Activated B cell treated with CpG ODN at 0.5 μM for 24 hours (primary cell): Measurements from ENCODE around the gene MPLKIP. TPM values are rescaled to one million over a fixed set of nuclear protein-coding genes. Genes with fewer than 3 reads are reported as not detected.
A peak's percentile ranks its signal among the peaks of the same experiment; 100 is the strongest.
"Not testable (repeated sequence)": the region's sequence is repeated elsewhere in the genome, so short reads cannot be mapped to it uniquely, and the experiment has no call there.

Experiments
- ATAC-seq: fragments of 200-7000 bp; cut with Tn5 transposase; one replicate; pipeline ENCODE4 v1.10.0; 2021; ENCODE audit warnings: low read depth, mild to moderate bottlenecking, moderate library complexity
- CTCF ChIA-PET: fragments of 350-600 bp; sonication (Branson Sonifier 250); formaldehyde crosslinking; loops from one replicate; lab custom pipeline; 2021; ENCODE audit warnings: antibody characterized with exemption; lab: Charles Lee
- POLR2A ChIA-PET: fragments of 350-600 bp; sonication (Branson Sonifier 250); formaldehyde crosslinking; loops from one replicate; lab custom pipeline; 2021; ENCODE audit warnings: antibody characterized with exemption; lab: Charles Lee
- DNase-seq: peaks from one replicate; pipeline ENCODE4 v3.0.0; 2022
- H3K27ac Mint-ChIP-seq: one replicate; pipeline ENCODE4 v1.8.0; 2020; ENCODE audit warnings: mixed read lengths
- H3K27me3 Mint-ChIP-seq: one replicate; pipeline ENCODE4 v1.8.0; 2021; ENCODE audit warnings: mixed read lengths
- H3K36me3 Mint-ChIP-seq: one replicate; pipeline ENCODE4 v1.8.0; 2021; ENCODE audit warnings: low read depth, mixed read lengths
- H3K4me1 Mint-ChIP-seq: one replicate; pipeline ENCODE4 v1.8.0; 2021; ENCODE audit warnings: mixed read lengths
- H3K4me3 Mint-ChIP-seq: one replicate; pipeline ENCODE4 v1.8.0; 2020; ENCODE audit warnings: mild to moderate bottlenecking, mixed read lengths
- H3K9me3 Mint-ChIP-seq: one replicate; pipeline ENCODE4 v1.8.0; 2020; ENCODE audit warnings: mixed read lengths
- intact Hi-C: fragments of 100-400 bp; cut with micrococcal nuclease; formaldehyde crosslinking; loops from one replicate; pipeline ENCODE4 v1.15.1; 2024
- total RNA-seq: library from RNA; stranded (reverse); gene quantifications from 2 replicates; pipeline ENCODE4 v1.2.3, GENCODE V29; 2022
- TF ChIP-seq, protein P1 (sequence below): fragments of 200-600 bp; IDR thresholded peaks from one replicate; pipeline ENCODE4 v1.8.0; 2022; ENCODE audit warnings: antibody characterized with exemption, mild to moderate bottlenecking

The MPLKIP gene
- 29.9 and 35.1 TPM in 2 replicates for total RNA-seq

DNA sequence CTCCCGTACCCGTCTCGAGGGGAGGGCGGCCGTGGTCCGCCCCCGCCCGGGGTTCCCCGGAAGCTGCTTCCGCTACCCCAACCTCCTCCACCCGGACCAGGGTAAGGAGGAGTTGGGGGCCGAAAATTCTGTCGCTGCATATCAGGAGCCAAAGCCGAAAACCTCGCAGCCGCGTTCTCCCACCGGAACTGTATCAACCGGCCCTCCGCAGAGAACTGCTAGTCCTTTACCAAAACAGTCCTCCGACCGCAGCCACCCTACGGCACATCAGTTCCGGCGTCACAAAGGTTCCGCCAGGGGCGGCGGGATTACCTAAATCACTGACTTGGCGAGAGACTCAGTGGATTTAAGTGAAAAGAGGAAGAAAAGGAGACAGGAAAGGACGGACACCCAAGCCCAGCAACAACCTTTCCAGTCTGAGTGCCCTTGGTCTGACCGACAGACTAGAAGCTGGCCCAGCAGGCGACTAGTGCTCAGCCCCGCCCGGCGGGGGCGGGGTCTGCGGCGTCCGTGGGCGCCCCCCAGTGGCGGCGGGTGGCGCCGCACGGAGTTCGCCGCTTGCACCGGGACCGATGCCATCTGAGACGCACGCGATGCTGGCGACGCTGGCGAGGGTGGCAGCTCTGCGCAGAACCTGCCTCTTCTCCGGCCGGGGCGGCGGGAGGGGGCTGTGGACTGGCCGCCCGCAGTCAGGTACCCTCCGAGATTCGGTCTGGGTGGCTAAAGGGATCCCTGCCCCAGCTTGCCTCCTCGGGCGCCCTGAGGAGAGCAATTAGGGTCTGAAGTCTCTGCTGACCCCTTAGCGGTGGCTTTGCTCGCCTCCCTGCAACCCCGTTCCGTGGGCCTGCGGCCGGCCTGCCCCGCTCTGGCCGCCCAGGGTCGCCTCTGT, at the start of gene MPLKIP, which contains the start of gene SUGCT:
Gene MPLKIP (minus strand): TSS at position 195 of the 889 bp plus-strand sequence. CDS start 55 bp downstream, at position 140.
Gene SUGCT (plus strand): TSS at position 578 of the 889 bp plus-strand sequence.
- no peaks in the 10 kb centered on the region for H3K27me3 Mint-ChIP-seq
- H3K4me3 Mint-ChIP-seq, result peak within 1 kb of the TSS; percentile 97
- H3K27ac Mint-ChIP-seq, result peak within 1 kb of the TSS; percentile 97
- intact Hi-C loops, result loop anchor here (1.0 to 10.0 kb wide), 9 partner anchors 185 to 1960 kb away; partner anchors contain the start of genes INHBA, RALA, STARD3NL and VPS41
- DNase-seq, result peak; percentile 91
- TF ChIP-seq, protein P1, sequence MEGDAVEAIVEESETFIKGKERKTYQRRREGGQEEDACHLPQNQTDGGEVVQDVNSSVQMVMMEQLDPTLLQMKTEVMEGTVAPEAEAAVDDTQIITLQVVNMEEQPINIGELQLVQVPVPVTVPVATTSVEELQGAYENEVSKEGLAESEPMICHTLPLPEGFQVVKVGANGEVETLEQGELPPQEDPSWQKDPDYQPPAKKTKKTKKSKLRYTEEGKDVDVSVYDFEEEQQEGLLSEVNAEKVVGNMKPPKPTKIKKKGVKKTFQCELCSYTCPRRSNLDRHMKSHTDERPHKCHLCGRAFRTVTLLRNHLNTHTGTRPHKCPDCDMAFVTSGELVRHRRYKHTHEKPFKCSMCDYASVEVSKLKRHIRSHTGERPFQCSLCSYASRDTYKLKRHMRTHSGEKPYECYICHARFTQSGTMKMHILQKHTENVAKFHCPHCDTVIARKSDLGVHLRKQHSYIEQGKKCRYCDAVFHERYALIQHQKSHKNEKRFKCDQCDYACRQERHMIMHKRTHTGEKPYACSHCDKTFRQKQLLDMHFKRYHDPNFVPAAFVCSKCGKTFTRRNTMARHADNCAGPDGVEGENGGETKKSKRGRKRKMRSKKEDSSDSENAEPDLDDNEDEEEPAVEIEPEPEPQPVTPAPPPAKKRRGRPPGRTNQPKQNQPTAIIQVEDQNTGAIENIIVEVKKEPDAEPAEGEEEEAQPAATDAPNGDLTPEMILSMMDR, result no peak
- peaks cover 9% of the 10 kb centered on the region for H3K36me3 Mint-ChIP-seq
- H3K4me1 Mint-ChIP-seq, result peaks cover 35% of the 10 kb centered on the region
- H3K9me3 Mint-ChIP-seq, result peaks cover 5% of the 10 kb centered on the region
- ATAC-seq, result peak; percentile 90
- POLR2A ChIA-PET, result interaction anchor here (0.6 to 2.9 kb wide), 8 partner anchors 66 to 510 kb away, joined by 3 to 26 read pairs (median 4); partner anchors contain the start of gene CDK13
- CTCF ChIA-PET, result interaction anchor here (0.5 to 1.7 kb wide), 11 partner anchors 10 to 1570 kb away, joined by 3 to 6 read pairs (median 3); partner anchors contain the start of gene CDK13

DNA sequence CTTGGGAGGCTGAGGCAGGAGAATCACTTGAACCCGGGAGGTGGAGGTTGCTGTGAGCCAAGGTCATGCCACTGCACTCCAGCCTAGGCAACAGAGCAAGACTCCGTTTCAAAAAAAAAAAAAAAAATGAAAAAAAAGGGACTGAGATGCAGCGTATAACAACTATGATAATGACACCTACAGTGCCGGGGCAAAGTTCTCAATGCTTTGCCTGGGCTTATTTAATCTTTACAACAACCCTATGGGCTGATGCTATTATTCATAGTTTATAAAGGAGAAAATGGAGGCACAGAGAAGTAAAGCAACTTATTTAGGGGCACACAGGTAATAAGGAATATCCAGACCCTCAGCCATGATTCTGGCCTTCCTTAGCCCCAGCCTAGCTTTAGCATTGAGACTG, 48.0 kb upstream of the MPLKIP start:
- no peaks in the 10 kb centered on the region for H3K4me1 Mint-ChIP-seq
- H3K27ac Mint-ChIP-seq, result no peak overlapping the region
- H3K36me3 Mint-ChIP-seq, result no peaks in the 10 kb centered on the region
- POLR2A ChIA-PET, result no interaction called here
- ATAC-seq, result no peak
- CTCF ChIA-PET, result no interaction called here
- intact Hi-C loops, result no loop called here
- no peaks in the 10 kb centered on the region for H3K27me3 Mint-ChIP-seq
- no peaks in the 10 kb centered on the region for H3K9me3 Mint-ChIP-seq
- TF ChIP-seq, protein P1, result no peak
- DNase-seq, result no peak
- no peak overlapping the region for H3K4me3 Mint-ChIP-seq

DNA sequence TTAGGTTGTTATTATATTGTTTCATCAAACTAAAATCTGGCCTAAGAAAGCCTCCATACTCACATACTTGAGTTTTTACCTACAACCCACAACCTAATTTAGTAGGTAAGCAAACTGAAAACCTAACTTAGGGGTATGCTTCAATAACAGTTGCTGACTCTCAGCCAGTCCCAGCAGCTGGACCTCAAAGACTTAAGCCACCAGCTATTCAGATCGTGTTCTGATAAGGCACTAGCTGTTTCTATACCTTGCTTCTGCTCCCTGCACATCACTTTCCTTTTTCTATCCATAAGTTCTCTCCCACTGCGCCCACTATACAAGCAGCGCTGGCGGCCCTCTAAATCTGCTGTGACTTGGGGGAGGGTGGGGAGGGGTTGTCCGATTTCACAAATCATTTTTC, 42.6 kb upstream of the MPLKIP start:
- ChIA-PET CTCF (no interaction called here), POLR2A (no interaction called here)
- ATAC-seq (no peak), DNase-seq (no peak)
- Mint-ChIP-seq H3K27me3 (no peaks in the 10 kb centered on the region), H3K36me3 (no peaks in the 10 kb centered on the region), H3K9me3 (no peaks in the 10 kb centered on the region), H3K4me3 (no peak overlapping the region), H3K27ac (no peak overlapping the region), H3K4me1 (no peaks in the 10 kb centered on the region)
- intact Hi-C loops, result no loop called here
- TF ChIP-seq, protein P1, result no peak

DNA sequence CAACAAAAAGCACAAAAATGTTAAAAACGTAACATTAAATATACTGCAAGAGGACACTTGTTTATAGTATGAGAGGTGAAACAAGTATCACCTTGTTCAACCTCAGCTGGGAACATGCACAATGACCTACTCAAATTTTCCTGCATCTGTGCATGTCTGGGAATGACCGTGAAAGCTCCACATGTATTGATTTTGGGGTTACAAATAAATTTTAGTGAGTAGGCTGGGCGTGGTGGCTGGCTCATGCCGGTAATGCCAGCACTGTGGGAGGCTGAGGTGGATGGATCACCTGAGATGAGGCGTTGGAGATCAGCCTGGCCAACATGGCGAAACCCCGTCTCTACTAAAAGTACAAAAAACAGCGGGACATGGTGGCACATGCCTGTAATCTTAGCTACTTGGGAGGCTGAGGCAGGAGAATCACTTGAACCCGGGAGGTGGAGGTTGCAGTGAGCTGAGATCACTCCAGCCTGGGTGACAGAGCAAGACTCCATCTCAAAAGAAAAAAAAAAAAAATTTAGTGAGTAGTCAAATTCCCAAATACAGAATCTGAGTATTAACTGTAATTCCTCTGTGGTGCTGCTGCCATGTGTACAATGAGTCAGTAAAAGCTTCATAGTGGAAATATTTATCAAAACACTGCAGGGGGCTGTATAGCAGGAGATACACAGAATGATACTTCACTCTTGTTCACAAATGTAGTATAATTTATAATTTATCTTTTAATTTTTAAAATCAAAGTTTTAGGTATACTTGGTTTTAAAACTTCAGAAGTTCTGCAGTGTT, 41.5 kb upstream of the MPLKIP start:
- no peak overlapping the region for H3K4me3 Mint-ChIP-seq
- H3K27ac Mint-ChIP-seq, result no peak overlapping the region
- H3K4me1 Mint-ChIP-seq, result no peaks in the 10 kb centered on the region
- CTCF ChIA-PET, result no interaction called here
- DNase-seq, result no peak
- POLR2A ChIA-PET, result no interaction called here
- TF ChIP-seq, protein P1, result no peak
- H3K36me3 Mint-ChIP-seq, result no peaks in the 10 kb centered on the region
- no peaks in the 10 kb centered on the region for H3K9me3 Mint-ChIP-seq
- no peak for ATAC-seq
- no peaks in the 10 kb centered on the region for H3K27me3 Mint-ChIP-seq
- intact Hi-C loops, result no loop called here

DNA sequence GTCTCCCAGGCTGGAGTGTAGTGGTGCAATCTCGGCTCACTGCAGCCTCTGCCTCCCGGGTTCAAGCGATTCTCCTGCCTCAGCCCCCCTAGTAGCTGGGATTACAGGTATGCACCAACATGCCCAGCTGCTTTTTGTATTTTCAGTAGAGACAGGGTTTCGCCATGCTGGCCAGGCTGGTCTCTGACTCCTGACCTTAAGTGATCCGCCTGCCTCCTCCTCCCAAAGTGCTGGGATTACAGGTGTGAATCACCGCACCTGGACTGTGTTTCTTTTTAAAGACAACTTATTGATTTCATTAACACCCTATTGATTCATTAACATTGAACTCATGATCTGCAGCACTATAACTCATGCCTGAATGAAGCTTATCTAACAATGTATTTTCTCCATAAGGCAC, 40.8 kb upstream of the MPLKIP start:
- POLR2A ChIA-PET, intact Hi-C loops, H3K27me3 Mint-ChIP-seq, ATAC-seq, H3K9me3 Mint-ChIP-seq, H3K36me3 Mint-ChIP-seq, H3K4me3 Mint-ChIP-seq, DNase-seq, CTCF ChIA-PET, H3K27ac Mint-ChIP-seq, H3K4me1 Mint-ChIP-seq: not testable (repeated sequence)

DNA sequence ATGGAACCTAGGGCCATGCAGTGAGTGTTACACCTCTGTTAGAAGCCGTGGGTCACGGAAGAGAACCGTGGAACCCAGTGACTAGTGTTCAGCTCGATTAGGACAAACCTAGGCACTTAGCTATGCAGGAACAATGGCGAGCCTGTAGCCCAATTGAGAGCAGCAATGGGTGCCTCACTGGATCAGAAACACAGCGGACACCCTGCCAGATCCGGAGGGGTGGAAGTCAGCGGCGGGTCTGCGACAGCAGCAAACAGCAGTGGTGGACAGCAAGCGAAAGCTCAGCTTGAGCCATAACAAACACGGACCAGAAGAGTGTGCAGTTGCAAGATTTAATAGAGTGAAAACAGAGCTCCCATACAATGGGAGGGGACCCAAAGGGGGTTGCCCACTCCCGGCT, 38.7 kb upstream of the MPLKIP start:
- H3K27ac Mint-ChIP-seq, H3K27me3 Mint-ChIP-seq, intact Hi-C loops, CTCF ChIA-PET, POLR2A ChIA-PET, DNase-seq, H3K9me3 Mint-ChIP-seq, ATAC-seq, H3K4me3 Mint-ChIP-seq, H3K36me3 Mint-ChIP-seq, H3K4me1 Mint-ChIP-seq: not testable (repeated sequence)

DNA sequence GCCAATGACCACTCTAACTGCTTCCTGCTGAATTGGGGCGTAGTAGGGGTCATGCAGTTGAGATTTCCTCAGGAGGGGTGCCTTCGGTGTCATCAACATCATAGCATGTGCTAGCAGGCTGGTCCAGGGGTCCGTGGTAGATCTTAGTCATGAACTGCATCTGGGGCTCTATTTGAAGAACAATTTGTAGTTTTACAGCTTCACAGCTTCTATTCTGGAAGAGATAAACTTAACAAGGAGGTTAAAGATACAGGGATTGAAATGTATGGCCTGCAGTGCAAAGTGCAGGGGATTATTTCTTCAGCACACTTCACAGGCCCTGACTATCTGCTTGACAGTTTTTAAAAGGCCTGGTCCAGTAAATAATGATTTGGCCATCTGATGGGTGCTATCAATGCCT, 33.8 kb upstream of the MPLKIP start:
- CTCF ChIA-PET, H3K27ac Mint-ChIP-seq, ATAC-seq, H3K36me3 Mint-ChIP-seq, POLR2A ChIA-PET, intact Hi-C loops, H3K9me3 Mint-ChIP-seq, H3K4me1 Mint-ChIP-seq, DNase-seq, H3K4me3 Mint-ChIP-seq, H3K27me3 Mint-ChIP-seq: not testable (repeated sequence)
